ENCODE measurements around the gene RIGI.
"Not testable (repeated sequence)": the region's sequence is repeated elsewhere in the genome, so short reads cannot be mapped to it uniquely, and the experiment has no call there.

The RIGI gene

GRCh38 chr9:32526707-32527048, 682 bp upstream of the RIGI start:
- no peak for DNase-seq (ENCODE audit: low read depth)

- DNase-seq (ENCODE audit: low read depth) = no peak
Observed at GRCh38 chr9:32525709-32526030, 326 bp downstream of the RIGI start.

- no peak for DNase-seq (ENCODE audit: low read depth)
Observed at GRCh38 chr9:32524892-32525708, 896 bp downstream of the RIGI start.

GRCh38 chr9:32524558-32524891, 1.5 kb downstream of the RIGI start:
- DNase-seq (ENCODE audit: low read depth) = not testable (repeated sequence)

- no peak for DNase-seq (ENCODE audit: low read depth)
Observed at GRCh38 chr9:32523910-32524309, 2.1 kb downstream of the RIGI start.

GRCh38 chr9:32518276-32518675, 7.7 kb downstream of the RIGI start:
- no peak for DNase-seq (ENCODE audit: low read depth)

GRCh38 chr9:32516241-32516640, 9.8 kb downstream of the RIGI start:
- DNase-seq (ENCODE audit: low read depth) = no peak

- no peak for DNase-seq (ENCODE audit: low read depth)
Observed at GRCh38 chr9:32508728-32509127, 17.3 kb downstream of the RIGI start.

- no peak for DNase-seq (ENCODE audit: low read depth)
Observed at GRCh38 chr9:32503008-32503407, 23.0 kb downstream of the RIGI start.

- no peak for DNase-seq (ENCODE audit: low read depth)
Observed at GRCh38 chr9:32502464-32502863, 23.5 kb downstream of the RIGI start.

GRCh38 chr9:32501868-32502267, 24.1 kb downstream of the RIGI start:
- DNase-seq (ENCODE audit: low read depth) = no peak

GRCh38 chr9:32500768-32501167, 25.2 kb downstream of the RIGI start:
- no peak for DNase-seq (ENCODE audit: low read depth)

GRCh38 chr9:32497921-32498320, 28.1 kb downstream of the RIGI start:
- no peak for DNase-seq (ENCODE audit: low read depth)

GRCh38 chr9:32490601-32491000, 35.4 kb downstream of the RIGI start:
- no peak for DNase-seq (ENCODE audit: low read depth)

GRCh38 chr9:32487981-32488380, 38.0 kb downstream of the RIGI start:
- DNase-seq (ENCODE audit: low read depth) = no peak

- no peak for DNase-seq (ENCODE audit: low read depth)
Observed at GRCh38 chr9:32486839-32487562, 39.0 kb downstream of the RIGI start.

GRCh38 chr9:32483343-32483742, 42.7 kb downstream of the RIGI start:
- no peak for DNase-seq (ENCODE audit: low read depth)

All from stimulated activated CD8-positive, alpha-beta memory T cell treated with anti-CD3 and anti-CD28 coated beads, Interleukin-12 subunit alpha, Interleukin-12 subunit beta, amount 100 ng/mL, for 4 hours (primary cell).